Stimulated activated CD8-positive, alpha-beta memory T cell treated with anti-CD3 and anti-CD28 coated beads, Interleukin-12 subunit alpha, Interleukin-12 subunit beta, amount 100 ng/mL, for 1 hour (primary cell): ENCODE results near the gene SDHC.
"Not testable (repeated sequence)": the region's sequence is repeated elsewhere in the genome, so short reads cannot be mapped to it uniquely, and the experiment has no call there.

Source experiments
- DNase-seq: peaks from one replicate; pipeline ENCODE4 v3.0.0-alpha.2; 2020; ENCODE audit warnings: low read depth

The SDHC gene

DNA sequence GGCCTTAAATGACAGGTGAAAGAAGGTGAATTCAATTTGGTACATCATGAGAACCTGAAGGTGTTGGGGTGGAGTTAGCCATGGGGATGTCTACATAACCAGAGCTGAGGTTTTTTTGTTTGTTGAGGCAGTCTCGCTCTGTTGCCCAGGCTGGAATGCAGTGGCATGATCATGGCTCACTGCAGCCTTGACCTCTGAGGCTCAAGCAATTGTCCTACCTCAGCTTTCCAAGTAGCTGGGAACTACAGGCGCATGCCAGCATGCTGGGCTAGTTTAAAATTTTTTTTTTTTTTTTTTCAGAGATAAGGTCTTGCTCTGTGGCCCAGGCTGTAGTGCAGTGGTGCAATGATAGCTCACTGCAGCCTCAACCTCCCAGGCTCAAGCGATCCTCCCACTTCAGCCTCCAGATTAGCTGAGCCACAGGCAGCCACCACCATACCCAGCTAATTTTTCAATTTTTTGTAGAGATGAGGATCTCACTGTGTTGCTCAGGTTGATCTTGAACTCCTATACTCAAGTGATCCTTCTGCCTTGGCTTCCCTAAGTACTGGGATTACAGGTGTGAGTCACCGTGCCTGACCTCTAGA is 2.5 kb upstream of the SDHC start:
- DNase-seq: no peak

DNA sequence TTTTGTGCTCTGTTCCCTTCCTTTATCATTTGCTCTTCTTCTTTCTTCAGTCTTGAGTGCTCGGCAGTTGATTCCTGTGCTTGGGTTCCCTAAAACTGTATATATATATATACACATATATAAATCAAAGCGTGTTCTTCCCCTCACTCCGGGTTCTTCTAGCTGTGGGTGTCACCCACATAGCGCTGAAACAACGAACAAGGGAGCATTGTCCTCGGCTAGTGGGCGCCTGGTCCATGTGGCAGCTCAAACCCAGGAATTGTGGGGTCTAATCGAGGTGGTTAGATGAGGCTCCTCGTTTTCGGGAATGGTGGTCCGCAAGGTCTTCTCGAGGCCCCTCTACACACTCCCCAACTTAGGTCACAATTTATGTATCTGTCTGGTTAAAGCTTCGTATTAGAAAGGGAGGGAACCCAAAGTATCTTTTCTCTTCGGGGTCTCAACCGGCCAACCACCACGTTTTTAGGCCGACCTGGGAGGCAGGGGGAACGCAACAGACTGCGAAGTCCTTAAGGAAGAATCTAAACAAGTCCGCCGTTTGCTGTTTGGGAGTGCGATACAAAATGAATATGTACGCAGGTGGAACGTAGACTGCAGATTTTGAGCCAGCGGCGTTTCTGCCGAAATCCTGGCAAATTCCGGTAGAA is 504 bp upstream of the SDHC start:
- DNase-seq: no peak

DNA sequence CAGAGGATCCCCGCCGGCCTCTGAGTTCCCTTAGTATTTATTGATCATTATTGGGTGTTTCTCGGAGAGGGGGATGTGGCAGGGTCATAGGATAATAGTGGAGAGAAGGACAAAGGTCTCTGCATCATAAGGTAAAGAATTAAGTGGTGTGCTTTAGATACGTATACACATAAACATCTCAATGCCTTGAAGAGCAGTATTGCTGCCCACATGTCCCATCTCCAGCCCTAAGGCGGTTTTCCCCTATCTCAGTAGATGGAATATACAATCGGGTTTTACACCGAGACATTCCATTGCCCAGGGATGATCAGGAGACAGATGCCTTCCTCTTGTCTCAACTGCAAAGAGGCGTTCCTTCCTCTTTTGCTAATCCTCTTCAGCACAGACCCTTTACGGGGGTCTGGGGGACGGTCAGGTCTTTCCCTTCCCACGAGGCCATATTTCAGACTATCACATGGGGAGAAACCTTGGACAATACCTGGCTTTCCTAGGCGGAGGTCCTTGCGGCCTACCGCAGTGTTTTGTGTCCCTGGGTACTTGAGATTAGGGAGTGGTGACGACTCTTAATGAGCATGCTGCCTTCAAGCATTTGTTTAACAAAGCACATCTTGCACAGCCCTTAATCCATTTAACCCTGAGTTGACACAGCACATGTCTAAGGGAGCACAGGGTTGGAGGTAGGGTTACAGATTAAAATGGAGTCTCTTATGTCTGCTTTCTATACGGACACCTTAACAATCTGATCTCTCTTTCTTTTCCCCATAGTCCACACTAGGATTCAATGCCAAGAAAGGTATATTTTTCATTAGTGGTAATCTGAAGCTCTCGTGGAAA is 1.9 kb downstream of the SDHC start:
- DNase-seq: not testable (repeated sequence)

DNA sequence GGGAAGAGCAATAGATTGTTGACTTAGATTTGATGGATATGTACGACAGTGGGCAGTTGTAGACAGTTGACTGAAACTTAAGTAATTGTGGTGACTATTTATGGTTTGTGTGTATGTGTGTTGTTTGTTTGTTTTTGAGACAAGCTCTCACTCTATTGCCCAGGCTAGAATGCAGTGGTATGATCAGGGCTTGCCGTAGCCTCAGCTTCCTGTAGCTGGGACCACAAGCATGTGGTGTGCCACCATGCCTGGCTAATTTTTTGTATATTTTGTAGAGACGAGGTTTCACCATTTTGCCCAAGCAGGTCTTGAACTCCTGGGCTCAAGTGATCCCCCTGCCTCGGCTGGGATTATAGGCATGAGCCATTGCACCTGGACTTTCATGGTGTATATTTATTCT is 9.8 kb downstream of the SDHC start:
- DNase-seq: no peak

DNA sequence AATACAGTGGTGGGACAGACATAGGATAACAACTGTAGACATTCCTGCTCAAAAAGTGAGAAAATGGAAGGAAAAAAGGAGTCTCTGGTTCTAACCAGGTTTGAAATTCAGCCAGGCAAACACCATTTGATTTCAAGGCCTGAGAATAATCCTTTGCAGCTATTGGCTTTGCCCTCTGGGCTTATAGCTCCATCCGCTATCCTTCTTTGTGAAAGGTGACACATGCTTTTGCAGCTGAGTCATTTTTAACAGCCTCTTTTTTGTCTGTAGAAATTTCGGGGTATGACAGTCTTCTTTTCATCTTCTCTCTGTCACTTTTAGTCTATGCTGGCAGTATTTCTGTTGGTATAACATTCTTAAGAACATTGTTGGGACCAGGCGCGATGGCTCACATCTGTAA is 16.2 kb downstream of the SDHC start:
- DNase-seq: no peak

DNA sequence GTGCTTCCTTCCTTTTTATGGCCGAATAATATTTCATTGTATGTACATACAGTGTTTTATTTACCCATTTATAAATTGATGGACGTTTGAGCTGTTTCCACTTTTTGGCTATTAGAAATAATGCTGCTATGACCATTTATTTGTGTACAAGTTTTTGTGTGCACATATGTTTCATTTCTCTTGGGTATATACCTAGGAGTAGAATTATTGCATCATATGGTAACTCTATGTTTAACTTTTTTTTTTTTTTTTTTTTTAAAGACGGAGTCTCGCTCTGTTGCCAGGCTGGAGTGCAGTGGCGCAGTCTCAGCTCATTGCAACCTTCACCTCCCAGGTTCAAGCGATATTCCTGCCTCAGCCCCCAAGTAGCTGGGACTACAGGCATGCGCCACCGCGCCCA is 19.0 kb downstream of the SDHC start:
- DNase-seq: no peak

DNA sequence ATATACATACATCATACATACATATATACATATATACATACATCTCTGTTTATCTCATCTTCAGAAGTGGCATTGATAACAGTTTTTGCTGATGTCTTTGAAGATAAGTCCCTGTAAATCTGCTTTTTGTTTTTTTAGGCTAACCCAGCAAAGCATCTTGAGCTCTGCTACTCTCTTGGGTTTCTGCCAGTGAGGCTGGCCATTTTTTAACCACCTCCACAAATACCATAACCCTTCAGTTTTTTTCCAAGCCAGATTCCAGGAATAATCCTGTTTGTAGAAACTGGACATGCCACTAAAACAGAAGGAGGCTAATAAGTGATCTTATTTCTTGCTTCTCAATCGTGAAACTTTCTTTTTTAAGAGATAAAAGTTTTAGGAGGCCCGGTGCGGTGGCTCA is 21.6 kb downstream of the SDHC start:
- DNase-seq: no peak

DNA sequence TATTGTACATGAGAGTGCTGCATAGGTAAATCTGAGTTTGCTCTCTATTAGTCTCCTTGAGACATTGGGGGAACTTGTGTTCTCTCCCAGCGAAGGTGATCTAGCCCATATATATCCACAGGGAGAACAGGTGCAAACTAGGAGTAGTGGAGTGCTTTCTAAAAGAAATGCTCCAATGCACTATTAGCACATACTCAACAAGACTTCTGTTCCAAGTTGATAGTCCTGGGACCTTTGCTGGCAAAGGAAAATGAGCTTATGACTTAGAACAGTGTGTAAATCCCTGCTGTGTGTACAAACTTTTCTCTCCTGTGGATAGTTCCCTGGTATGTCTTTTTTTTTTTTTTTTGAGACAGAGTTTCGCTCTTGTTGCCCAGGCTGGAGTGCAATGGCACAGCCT is 28.0 kb downstream of the SDHC start:
- DNase-seq: no peak

DNA sequence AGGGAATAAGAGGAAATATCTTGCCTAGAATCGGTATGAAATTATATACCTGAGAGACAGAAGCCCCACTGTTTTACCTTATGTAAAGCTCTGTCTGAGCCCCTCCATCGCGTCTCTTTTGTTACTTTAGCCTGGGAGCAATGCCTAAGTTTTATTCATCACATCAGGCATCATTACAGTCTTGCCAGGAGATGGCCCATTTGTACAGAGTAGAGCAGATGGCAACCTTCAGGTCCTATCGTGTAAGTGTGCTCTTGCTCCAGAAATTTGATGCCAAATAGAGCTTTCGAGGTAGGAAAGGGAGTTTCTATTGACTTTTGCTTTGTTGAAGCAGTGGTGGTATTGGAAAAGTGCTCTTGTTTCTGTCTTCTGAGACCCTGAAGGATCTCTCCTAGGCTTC is 28.6 kb downstream of the SDHC start:
- DNase-seq: no peak

DNA sequence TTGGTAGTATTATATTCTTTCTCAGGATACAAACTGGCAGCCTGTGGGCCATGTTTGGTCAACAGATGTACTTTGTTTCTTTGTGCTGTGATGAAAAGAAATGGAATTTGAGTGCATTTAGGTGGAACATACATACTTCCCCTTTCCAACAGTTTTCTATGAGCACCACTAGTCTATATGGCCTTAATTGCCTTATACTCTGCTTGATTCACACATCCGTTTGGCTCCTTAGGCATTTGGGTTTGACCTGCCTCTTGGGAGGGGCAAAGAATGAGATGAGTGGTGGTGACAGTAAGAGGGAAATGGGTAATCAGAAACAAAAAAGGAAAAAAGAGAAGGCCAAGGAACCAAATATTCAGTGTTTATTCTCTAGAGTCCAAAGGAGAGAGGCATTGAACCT is 36.5 kb downstream of the SDHC start:
- DNase-seq: no peak

DNA sequence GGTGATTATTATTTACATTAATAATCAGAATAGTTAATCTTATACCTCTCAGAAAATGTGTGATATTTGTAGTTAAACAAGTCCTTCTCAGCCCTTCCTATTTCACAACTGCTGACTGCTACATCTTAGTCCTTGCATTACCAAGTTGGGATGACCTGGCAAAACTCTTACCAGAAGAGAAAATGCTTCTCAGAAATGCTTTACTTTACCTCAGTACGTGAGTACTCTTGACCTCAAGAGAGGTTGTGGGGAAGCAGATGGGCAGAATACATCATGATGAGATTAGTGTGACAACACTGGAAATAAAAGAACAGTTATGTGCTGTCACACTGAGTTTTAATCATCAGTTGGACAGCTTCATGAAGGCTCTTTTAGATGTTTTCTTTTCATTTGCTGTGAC is 37.3 kb downstream of the SDHC start:
- no peak for DNase-seq

DNA sequence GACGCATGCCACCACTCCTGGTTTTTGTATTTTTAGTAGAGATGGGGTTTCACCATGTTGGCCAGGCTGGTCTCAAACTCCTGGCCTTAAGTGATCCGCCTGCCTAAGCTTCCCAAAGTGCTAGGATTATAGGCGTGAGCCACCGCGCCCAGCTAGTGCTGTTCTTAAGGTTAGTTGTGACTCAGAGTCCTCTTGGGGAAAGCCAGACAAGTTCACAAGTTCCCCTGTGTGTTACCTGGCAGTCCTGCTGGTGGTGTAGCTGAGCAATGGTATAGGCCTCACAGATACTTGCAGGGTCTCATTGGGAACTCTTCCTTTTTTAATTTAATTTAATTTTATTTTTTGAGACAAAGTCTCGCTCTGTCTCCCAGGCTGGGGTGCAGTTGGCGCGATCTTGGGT is 42.9 kb downstream of the SDHC start:
- DNase-seq: no peak

DNA sequence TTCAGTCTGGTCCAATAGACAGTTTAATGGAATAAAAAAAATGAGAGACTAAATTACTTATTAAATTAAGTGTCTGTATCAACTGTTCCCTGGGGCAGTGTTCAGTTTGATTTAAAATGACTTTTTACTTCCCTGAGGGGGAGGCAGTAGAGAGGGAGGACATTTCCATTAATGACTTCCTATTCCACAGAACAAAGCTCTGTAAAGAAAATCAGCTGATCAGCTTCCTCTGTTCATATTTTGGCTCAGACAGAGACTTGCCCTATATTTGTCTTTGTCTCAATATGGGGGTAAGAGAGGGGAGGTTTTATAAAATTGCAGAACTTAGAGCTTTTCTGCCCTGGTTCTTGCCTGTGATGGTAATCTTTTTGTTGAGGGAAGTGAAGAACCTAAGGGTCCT is 45.1 kb downstream of the SDHC start:
- DNase-seq: no peak

DNA sequence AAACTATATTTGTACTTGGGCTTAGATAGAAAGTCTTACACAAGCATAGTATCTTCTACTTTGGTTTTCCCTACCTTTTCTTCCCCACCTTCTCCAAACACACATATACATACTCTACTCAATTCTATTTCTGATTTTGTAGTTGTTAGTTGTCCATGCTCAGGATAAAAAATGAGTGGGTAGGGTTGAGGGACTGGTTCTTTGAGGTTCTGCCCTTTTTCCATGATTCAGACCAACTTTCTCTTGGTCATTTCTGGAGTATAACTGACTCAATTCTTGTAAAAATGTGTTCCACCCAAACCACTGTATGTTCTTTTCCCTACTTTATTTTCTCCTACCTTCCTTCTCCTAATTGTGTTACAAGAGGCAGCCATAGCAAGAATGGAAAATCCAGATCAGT is 50.2 kb downstream of the SDHC start:
- no peak for DNase-seq

DNA sequence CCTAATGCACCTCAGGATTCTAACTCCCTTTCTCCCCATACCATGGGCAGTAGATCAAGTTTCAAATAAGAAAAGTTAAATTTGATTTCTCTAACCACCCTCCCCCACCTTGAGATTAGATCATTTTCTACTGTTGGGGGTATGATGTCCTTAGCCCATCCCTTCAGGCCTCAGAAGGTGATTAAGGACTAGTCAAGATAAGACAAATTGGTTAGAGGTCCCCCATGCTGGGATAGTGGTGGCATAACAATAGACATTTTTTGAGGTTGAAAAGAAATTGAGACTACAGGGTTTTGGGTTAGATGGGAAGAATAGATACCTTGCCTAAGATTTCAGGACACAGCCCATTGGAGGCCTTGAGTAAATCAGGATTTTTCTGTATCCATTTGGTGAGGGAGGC is 51.0 kb downstream of the SDHC start:
- DNase-seq: no peak

DNA sequence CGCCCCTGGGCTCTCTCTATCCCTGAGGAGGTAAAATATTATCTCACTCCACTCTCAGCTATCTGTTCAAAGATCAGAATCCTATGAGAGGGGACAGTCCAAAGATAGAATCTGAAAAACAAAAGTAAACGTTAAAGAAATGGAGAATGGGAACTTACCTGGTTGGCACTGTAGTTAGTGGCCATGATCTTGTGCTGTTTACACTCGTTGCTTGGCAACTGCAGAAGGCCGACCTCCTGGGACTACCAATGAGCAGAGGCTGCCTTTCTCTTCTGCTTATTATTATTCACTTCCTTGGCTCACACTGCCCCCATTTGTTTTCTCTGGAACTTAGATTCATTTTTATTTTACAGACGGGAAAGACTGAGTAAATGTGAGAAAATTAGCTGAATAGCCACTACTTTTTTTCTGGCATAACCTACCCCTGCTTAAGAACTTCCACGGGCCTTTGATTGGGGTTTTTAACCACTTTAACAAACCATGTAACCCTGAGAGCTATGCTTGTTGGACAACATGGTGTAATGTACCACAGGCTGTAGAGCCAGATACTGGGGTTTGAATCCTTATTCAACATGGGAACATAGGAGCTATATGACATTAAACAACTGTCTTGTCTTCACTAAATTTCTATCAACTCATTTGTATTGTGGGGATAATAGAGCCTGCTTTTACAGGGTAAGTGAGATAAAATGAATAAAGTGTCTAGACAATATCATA is 53.7 kb downstream of the SDHC start, which contains the start of gene CFAP126:
CFAP126 (minus strand) TSS at position 193 of the 717 bp plus-strand sequence; CDS start at position 185, 8 bp downstream.
- DNase-seq: peak; percentile 25

DNA sequence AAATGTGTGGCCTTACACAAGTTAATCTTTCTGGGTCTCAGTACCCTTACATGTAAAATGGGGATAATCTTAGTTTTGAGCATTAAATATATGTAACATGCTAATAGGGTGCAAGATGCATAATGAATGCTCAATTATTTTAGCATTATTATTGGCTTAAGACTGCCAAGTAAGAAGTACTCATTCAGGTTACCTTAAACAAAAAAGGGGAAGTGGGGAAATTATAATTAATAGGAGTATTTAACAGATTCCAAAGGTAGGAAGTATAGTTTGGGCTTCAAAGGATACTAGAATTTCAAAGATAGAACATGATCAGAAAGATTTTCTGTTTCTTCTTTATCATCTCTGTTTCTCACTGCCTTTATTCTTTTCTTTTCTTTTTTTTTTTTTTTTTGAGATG is 59.3 kb downstream of the SDHC start:
- no peak for DNase-seq

DNA sequence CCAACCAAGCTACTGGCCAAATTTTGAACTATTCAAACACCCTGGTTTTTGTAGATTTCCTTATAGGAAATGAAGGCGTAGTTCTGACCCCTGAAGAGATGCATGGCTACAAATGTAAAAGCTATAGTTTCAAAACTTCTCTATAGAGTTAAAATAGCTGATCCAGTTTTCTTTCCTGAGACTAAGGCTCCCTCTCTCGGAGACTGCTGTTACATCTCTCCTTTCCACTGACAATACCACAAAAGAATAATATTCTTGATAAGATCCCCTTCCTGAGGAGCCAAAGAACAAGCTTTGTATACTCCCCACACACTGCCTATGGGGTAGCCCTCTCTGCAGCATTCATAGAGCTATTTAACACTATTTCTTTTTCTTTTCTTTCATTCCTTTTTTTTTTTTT is 60.2 kb downstream of the SDHC start:
- DNase-seq: no peak

DNA sequence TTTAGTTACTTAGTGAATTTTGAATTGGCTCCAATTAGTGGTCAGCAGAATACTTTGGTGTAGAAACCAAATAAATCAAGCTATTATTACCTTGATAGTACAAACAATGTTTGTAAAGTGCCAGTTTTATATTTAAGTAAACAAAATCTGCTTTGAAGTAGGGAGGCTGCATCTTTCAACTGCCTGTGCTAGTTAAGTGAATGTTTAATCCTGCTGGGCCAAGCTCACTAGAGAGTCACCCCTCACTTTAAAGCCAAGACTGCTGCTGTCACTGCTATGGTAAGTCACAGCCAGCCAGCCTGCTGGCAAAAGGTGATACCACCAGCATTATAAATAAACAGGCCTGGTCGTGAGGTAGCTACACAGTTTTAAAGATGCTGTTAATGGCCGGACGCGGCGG is 63.8 kb downstream of the SDHC start:
- DNase-seq: no peak

DNA sequence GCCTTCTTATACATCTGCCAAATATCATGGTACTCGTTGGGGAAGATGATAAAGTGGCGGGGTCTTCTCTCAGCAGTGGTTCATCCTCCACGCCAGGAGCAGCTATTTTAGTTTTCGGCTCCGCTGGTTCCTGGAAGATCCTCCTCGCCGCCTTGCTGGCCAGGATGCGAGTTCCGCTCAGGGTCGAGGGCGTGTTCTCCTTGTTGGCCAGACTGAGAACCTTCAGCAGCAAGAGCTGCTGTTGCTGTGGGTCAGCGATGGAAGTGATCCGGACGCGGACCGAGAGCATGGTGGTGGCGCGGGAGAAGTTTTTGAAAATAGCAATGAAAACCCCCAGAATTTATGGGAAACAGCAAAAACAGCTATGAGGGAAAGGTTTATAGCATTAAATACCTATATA is 64.9 kb downstream of the SDHC start:
- DNase-seq: no peak

DNA sequence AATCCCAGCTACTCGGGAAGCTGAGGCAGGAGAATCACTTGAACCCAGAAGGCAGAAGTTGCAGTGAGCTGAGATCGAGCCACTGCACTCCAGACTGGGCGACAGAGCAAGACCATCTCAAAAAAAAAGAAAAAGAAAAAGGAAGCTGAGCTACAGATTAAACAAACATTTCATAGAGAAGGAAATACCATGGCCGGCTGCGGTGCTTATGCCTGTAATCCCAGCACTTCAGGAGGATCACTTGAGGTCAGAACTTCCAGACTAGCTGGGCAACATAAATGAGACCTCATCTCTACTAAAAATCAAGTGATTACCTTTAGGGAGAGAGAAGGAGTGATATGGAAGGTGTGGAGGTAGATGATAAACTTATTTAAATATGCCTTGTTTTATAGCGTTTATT is 67.5 kb downstream of the SDHC start:
- DNase-seq: no peak

DNA sequence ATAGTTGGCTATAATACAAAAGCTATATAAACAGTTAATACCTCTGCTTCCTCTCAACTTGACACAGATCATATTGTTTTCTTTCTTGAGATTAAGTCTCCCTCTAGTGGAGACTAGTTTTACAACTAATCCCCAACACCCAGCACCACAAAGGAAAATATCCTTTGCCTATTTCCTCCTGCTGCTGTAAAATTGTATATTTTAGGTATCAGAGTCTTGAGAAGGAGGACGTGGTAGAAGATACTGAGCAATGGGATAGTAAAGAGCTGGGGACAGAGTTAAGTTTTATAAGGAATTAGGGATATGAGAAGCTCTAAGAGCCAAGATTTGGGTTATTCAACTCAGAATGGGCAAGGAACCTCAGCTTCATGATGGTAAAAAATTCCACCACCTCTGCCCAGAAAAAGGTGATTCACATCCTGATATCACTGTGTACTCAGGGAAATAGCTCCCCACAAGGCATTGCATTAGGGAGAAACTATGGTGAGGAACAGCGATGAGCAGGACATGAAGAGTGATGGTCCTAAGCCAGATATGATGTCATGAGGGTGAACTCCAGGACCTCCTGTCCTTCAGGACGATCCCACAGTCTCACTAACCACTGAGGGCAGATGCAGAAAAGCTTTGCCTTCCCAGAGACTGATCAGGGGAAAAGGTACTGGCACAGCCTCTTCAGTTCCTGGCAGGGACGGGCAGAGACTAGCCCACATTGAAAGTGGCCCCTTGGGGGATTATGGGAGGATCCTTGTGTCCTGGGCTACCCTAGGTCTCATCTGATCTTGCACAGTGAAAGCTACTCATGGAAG is 68.2 kb downstream of the SDHC start:
- DNase-seq: no peak
